Muscle layer of colon (tissue), 2 donors: ENCODE measurements around the gene PTPN1.
"Not testable (repeated sequence)": the region's sequence is repeated elsewhere in the genome, so short reads cannot be mapped to it uniquely, and the experiment has no call there.

ENCODE experiments used
- H3K27ac ChIP-seq: one replicate; pipeline ENCODE4 v1.7.0; 2013; ENCODE audit warnings: low read depth, mild to moderate bottlenecking, low read length, moderate library complexity
- H3K27me3 ChIP-seq, 2 donors: one replicate each; pipeline ENCODE4 v1.7.0; 2013; ENCODE audit warnings: low read length in 2 of 2, mild to moderate bottlenecking in 2 of 2; ENCODE audit not compliant: insufficient read depth in 2 of 2, control insufficient read depth in 1 of 2
- H3K36me3 ChIP-seq: one replicate; pipeline ENCODE4 v1.7.0; 2013; ENCODE audit warnings: mild to moderate bottlenecking, low read length; ENCODE audit not compliant: insufficient read depth
- H3K4me1 ChIP-seq: one replicate; pipeline ENCODE4 v1.7.0; 2013; ENCODE audit warnings: mild to moderate bottlenecking, low read length; ENCODE audit not compliant: insufficient read depth
- H3K4me3 ChIP-seq, 2 donors: one replicate each; pipeline ENCODE4 v1.7.0; 2013; ENCODE audit warnings: low read length in 2 of 2, low read depth in 1 of 2, mild to moderate bottlenecking in 1 of 2, moderate library complexity in 1 of 2
- H3K9ac ChIP-seq: one replicate; pipeline ENCODE4 v1.7.0; 2013; ENCODE audit warnings: low read length
- H3K9me3 ChIP-seq: one replicate; pipeline ENCODE4 v1.7.0; 2013; ENCODE audit warnings: mild to moderate bottlenecking, low read length
- donor health status: abdominal sarcoma.
- donor health status: Adenocarcinoma of cecum.

The PTPN1 gene

GRCh38 chr20:50506270-50506579 lies 4.0 kb upstream of the PTPN1 start:
- Histone ChIP-seq H3K36me3 (no peaks in the 10 kb centered on the region), H3K4me1 (peaks cover 17% of the 10 kb centered on the region), H3K9ac (no peak overlapping the region), H3K9me3 (no peaks in the 10 kb centered on the region), H3K27me3 (no peaks in the 10 kb centered on the region), H3K4me3 (no peak overlapping the region), H3K27ac (no peak overlapping the region)

- not testable (repeated sequence) for H3K9ac ChIP-seq
These were observed 2.4 kb upstream of the PTPN1 start for GRCh38 chr20:50507745-50508144.

DNA sequence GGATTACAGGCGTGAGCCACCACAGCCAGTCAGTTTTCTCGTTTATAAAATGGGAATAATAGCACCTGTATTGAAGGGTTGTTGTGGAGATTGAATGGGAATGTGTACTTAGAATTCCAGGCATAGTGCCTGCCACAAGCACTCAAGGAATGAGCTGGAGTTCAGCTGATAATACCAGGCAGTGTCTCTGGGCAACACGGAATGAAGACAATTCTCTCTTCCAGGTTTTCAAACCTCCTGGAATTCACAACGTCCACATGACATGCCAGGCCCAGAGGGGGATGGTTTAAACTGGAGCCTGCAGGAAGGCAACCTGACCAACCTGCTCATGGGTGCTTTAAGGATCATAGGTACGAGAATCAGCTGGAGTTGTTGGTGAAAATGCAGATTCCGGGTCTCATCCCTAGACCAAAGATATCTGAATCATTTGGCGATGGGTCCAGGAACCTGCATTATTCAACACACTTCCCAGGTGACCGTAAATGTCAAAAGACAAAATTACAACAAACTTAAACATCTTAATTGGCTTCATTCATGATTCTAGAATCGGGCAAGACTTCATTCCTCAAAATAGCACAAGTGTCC lies 1.9 kb upstream of the PTPN1 start:
- Histone ChIP-seq H3K27me3 (no peaks in the 10 kb centered on the region), H3K4me3 (no peak overlapping the region), H3K9me3 (no peaks in the 10 kb centered on the region), H3K4me1 (peaks cover 38% of the 10 kb centered on the region), H3K9ac (no peak overlapping the region), H3K27ac (no peak overlapping the region), H3K36me3 (no peaks in the 10 kb centered on the region)

More at GRCh38 chr20:50507745-50508144, 2.4 kb upstream of the PTPN1 start:
- H3K4me3 ChIP-seq, H3K27me3 ChIP-seq, H3K36me3 ChIP-seq, H3K9me3 ChIP-seq, H3K27ac ChIP-seq: not testable (repeated sequence)
- H3K4me1 ChIP-seq = peaks cover 33% of the 10 kb centered on the region

- Histone ChIP-seq H3K9me3 (no peaks in the 10 kb centered on the region), H3K27me3 (no peaks in the 10 kb centered on the region), H3K36me3 (no peaks in the 10 kb centered on the region), H3K4me1 (peaks cover 57% of the 10 kb centered on the region), H3K9ac (peak overlapping the region; percentile 90), H3K27ac (peak overlapping the region; percentile 74), H3K4me3 (peak overlapping the region; percentile 75 to 79)
These were observed 741 bp downstream of the PTPN1 start for GRCh38 chr20:50510706-50511542.

GRCh38 chr20:50512323-50512722 lies 2.1 kb downstream of the PTPN1 start:
- Histone ChIP-seq H3K27me3 (no peaks in the 10 kb centered on the region), H3K36me3 (no peaks in the 10 kb centered on the region), H3K9me3 (no peaks in the 10 kb centered on the region), H3K4me1 (peaks cover 67% of the 10 kb centered on the region), H3K27ac (no peak overlapping the region), H3K4me3 (peak overlapping the region in 1 of 2 donors; percentile 79), H3K9ac (no peak overlapping the region)

- H3K9ac ChIP-seq = no peak overlapping the region
- no peaks in the 10 kb centered on the region for H3K36me3 ChIP-seq
- no peak overlapping the region for H3K4me3 ChIP-seq
- H3K27ac ChIP-seq = no peak overlapping the region
- H3K4me1 ChIP-seq = peaks cover 75% of the 10 kb centered on the region
- no peaks in the 10 kb centered on the region for H3K27me3 ChIP-seq
- H3K9me3 ChIP-seq = no peaks in the 10 kb centered on the region
These were observed 3.2 kb downstream of the PTPN1 start for GRCh38 chr20:50513169-50514034.

DNA sequence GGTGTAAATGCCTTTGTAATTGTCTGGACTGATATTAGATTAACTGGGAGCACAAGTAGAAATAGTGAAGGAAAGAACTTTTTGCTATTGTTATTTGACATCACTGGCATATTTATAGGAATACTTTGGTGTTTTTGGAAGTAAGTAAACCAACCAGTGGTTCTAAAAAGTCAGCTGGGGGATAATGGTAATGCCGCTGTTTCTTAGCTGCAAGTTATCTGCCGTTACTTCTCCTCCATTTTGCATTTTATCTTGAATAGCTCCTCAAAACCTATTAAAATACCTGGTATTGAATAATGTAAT lies 3.8 kb downstream of the PTPN1 start:
- no peak overlapping the region for H3K4me3 ChIP-seq

GRCh38 chr20:50514750-50515149 lies 4.6 kb downstream of the PTPN1 start:
- Histone ChIP-seq H3K27me3 (no peaks in the 10 kb centered on the region), H3K9ac (no peak overlapping the region), H3K27ac (no peak overlapping the region), H3K36me3 (no peaks in the 10 kb centered on the region), H3K4me1 (peaks cover 75% of the 10 kb centered on the region), H3K4me3 (no peak overlapping the region), H3K9me3 (no peaks in the 10 kb centered on the region)

More for the DNA sequence above, 3.8 kb downstream of the PTPN1 start:
- Histone ChIP-seq H3K9ac (no peak overlapping the region), H3K27me3 (no peaks in the 10 kb centered on the region), H3K27ac (no peak overlapping the region), H3K4me1 (peaks cover 75% of the 10 kb centered on the region), H3K36me3 (no peaks in the 10 kb centered on the region), H3K9me3 (no peaks in the 10 kb centered on the region)

GRCh38 chr20:50515471-50516106 lies 5.4 kb downstream of the PTPN1 start:
- no peak overlapping the region for H3K4me3 ChIP-seq
- H3K9me3 ChIP-seq = no peaks in the 10 kb centered on the region
- no peak overlapping the region for H3K9ac ChIP-seq
- no peak overlapping the region for H3K27ac ChIP-seq
- H3K4me1 ChIP-seq = peaks cover 77% of the 10 kb centered on the region
- no peaks in the 10 kb centered on the region for H3K27me3 ChIP-seq
- H3K36me3 ChIP-seq = no peaks in the 10 kb centered on the region

DNA sequence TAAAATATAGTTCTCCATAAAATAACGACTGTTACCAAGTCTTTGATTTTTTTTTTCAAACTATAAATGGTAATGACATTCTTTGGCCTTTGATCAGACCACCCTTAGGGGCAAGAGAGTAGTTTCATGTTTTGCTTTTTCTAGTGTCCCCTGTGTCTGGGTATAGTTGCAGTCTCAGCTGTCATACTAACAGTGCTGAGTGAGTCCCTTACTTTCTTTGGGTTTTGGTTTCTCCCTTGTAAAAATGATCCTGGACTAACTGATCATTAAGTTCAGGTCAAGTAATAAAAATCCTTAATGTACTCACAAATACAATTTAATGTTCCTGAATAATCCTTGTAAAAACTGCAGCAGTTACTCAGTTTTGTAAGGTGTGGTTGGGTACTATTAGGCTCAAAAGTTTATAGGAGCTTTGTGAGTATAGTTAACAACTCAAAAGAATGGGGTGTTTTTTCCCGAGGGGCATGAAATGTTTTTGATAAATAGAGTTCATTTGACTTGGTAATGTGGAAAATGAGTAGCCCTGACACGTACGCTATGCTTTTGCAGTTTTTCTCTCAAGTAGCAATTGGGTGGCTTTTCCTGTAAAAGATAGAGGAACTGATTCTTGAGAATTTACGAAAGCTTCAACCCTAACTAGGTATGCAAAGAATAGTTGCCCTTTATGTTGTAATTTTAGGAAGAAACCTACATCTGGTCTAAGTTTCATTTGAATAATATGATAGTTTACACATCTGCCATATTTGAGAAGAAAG lies 6.2 kb downstream of the PTPN1 start:
- Histone ChIP-seq H3K4me3 (no peak overlapping the region), H3K36me3 (no peaks in the 10 kb centered on the region), H3K27ac (no peak overlapping the region), H3K9me3 (no peaks in the 10 kb centered on the region), H3K27me3 (no peaks in the 10 kb centered on the region), H3K4me1 (peaks cover 75% of the 10 kb centered on the region), H3K9ac (no peak overlapping the region)
